Coronary artery (tissue), 2 donors: ENCODE results near the gene TERT.

Experiments used
- DNase-seq: peaks from one replicate; pipeline ENCODE4 v3.0.0-alpha.2; 2017; ENCODE audit warnings: low spot score
- H3K27ac ChIP-seq, 2 donors: fragments of 200-600 bp; sonication (generic); one replicate each; pipeline ENCODE4 v1.5.1; 2016 to 2019
- H3K4me3 ChIP-seq: fragments of 200-600 bp; sonication (generic); 2 replicates; pipeline ENCODE4 v1.5.1; 2016; ENCODE audit warnings: mild to moderate bottlenecking, moderate library complexity
- CTCF ChIP-seq: fragments of 200-600 bp; sonication (generic); IDR thresholded peaks from one replicate; pipeline ENCODE4 v1.5.1; 2019; ENCODE audit warnings: antibody characterized with exemption

Gene TERT

GRCh38 chr5:1204693-1205242, 90.1 kb downstream of the TERT start:
- no peak overlapping the region for H3K4me3 ChIP-seq
- no peak for DNase-seq
- H3K27ac ChIP-seq = no peak overlapping the region
- TF ChIP-seq CTCF = no peak

DNA sequence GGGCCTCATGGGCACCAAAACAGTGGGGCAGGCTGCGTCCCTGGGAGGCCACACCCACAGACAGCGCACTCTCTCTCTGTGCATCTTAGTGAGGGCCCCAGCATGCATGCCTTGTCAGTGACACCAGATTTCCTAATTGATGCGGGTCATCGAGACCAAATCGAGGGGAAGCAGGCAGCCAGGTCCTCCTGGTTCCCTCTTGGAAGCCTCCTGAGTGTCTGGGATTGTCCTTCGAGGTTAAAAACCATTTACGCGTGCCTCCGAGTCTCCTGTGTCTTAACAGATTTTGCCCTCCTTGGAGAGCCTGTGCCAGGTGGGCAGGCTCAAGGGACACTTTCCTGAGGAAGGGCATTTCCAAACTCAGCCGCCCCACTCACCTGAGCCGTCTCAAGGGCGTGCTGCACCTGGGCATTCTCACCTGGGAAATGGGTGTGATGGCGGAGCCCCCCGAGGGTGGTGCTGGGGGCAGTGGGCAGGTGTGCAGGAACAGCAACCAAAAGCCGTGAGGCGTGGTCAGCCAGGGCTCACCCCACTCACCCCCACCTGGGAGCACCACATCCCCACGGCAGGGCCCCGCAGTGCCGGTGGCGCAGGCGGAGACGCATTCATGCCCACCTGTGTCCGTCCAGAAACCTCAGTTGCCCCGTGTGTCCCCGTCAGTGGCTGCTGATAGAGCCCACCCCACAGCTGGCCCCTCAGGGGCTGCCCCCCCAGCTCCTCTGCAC, 90.7 kb downstream of the TERT start:
- TF ChIP-seq CTCF = no peak
- DNase-seq = no peak
- no peak overlapping the region for H3K4me3 ChIP-seq
- H3K27ac ChIP-seq = no peak overlapping the region

DNA sequence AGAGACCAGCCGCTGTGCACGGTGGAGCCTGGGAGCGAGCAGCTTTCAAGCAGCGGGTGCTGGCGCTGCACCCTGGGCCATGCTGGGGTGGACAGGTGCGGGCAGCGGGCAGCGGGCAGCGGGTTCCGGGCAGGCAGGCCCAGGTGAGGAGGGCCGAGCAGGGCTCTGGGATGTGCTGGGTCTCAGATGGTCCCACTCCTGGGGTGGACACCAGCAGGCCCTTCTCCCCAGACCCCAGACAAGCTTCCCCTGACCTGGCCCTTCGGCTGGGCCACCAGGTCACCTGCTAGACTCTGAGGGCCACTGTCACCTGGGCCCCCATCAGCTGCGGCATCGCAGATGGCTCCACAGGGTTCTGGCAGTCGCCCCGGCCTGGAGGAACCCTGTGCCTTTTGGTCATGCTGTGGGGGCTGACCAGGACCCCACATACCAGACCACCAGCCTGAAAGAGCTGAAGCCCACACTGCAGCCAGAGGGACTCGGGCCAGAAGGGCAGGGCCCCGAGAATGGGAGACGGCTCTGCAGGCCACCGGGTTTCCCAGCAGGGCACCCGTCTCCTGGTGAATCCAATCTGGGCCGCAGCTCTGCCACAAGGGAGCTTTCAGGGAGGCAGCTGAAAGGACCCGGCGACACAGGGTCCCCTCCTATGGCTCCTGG, 91.4 kb downstream of the TERT start:
- no peak overlapping the region for H3K4me3 ChIP-seq
- no peak for DNase-seq
- no peak for TF ChIP-seq CTCF
- no peak overlapping the region for H3K27ac ChIP-seq
